Activated naive CD4-positive, alpha-beta T cell treated with anti-CD3 and anti-CD28 coated beads, Interleukin-2, amount 50 U/mL, for 72 hours (primary cell): Measurements from ENCODE around the gene KLF15. TPM values are rescaled to one million over a fixed set of nuclear protein-coding genes. Genes with fewer than 3 reads are reported as not detected.
A peak's percentile ranks its signal among the peaks of the same experiment; 100 is the strongest.

Source experiments
- ATAC-seq, 2 donors: fragments of 150-1000 bp; cut with Tn5 transposase; 2 replicates each; pipeline ENCODE4 v1.10.0; 2021; ENCODE audit warnings: mild to moderate bottlenecking in 2 of 2, moderate library complexity in 2 of 2
- DNase-seq, 2 donors: peaks; one replicate each; pipeline ENCODE4 v3.0.0; 2021 to 2022; ENCODE audit warnings: low spot score in 2 of 2
- H3K27ac Mint-ChIP-seq, 2 donors: one replicate each; pipeline ENCODE4 v1.8.0; 2022; ENCODE audit warnings: mild to moderate bottlenecking in 2 of 2, mixed read lengths in 2 of 2
- H3K36me3 Mint-ChIP-seq, 2 donors: one replicate each; pipeline ENCODE4 v1.8.0; 2022; ENCODE audit warnings: mixed read lengths in 2 of 2
- H3K9me3 Mint-ChIP-seq, 2 donors: one replicate each; pipeline ENCODE4 v1.8.0; 2022; ENCODE audit warnings: mixed read lengths in 2 of 2
- total RNA-seq, 2 donors: library from RNA; stranded (reverse); gene quantifications; one replicate each; pipeline ENCODE4 v1.2.3, GENCODE V29; 2022

KLF15 gene
- total RNA-seq, 2 donors from 2014 or later: 0.68 TPM; not detected in 1

- Mint-ChIP-seq H3K27ac (no peak overlapping the region), H3K36me3 (no peaks in the 10 kb centered on the region), H3K9me3 (no peaks in the 10 kb centered on the region)
- no peak for ATAC-seq
- DNase-seq: no peak
Measured at GRCh38 chr3:126392246-126392645, 35.0 kb upstream of the KLF15 start.

DNA sequence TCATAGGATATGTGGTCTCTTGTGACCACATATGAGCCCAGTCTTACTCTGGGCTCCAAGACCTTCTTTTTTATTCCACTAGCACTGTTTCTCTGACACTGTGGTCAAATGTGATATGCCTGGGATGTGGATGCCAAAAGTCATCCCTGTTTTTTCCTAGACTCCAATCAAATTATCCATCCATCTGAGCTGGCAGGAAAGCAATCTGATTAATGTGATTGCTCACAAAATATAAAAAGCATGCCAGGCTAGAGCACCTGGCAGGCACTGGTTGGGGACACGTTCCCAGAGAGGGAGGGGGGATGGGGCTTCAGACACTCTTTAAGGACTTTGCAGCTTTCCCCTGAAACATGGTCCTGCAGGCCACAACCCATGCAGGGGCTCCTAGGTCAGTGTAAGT is 34.4 kb upstream of the KLF15 start:
- Mint-ChIP-seq H3K36me3 (no peaks in the 10 kb centered on the region), H3K9me3 (no peaks in the 10 kb centered on the region), H3K27ac (no peak overlapping the region)
- ATAC-seq (no peak), DNase-seq (no peak)

GRCh38 chr3:126390751-126391150 is 33.5 kb upstream of the KLF15 start:
- no peak for ATAC-seq
- no peaks in the 10 kb centered on the region for H3K36me3 Mint-ChIP-seq
- DNase-seq: no peak
- H3K9me3 Mint-ChIP-seq: no peaks in the 10 kb centered on the region
- no peak overlapping the region for H3K27ac Mint-ChIP-seq

- Mint-ChIP-seq H3K27ac (no peak overlapping the region), H3K9me3 (no peaks in the 10 kb centered on the region), H3K36me3 (no peaks in the 10 kb centered on the region)
- DNase-seq (no peak), ATAC-seq (no peak)
Measured at GRCh38 chr3:126390201-126390600, 33.0 kb upstream of the KLF15 start.

- Mint-ChIP-seq H3K36me3 (no peaks in the 10 kb centered on the region), H3K9me3 (no peaks in the 10 kb centered on the region), H3K27ac (no peak overlapping the region)
- ATAC-seq (no peak), DNase-seq (no peak)
Measured at GRCh38 chr3:126389794-126390146, 32.6 kb upstream of the KLF15 start.

GRCh38 chr3:126389112-126389793 is 32.0 kb upstream of the KLF15 start:
- ATAC-seq: peak; percentile 88 to 93
- peak in 1 of 2 donors; percentile 56 for DNase-seq
- H3K36me3 Mint-ChIP-seq: no peaks in the 10 kb centered on the region
- no peak overlapping the region for H3K27ac Mint-ChIP-seq
- no peaks in the 10 kb centered on the region for H3K9me3 Mint-ChIP-seq

GRCh38 chr3:126381966-126382365 is 24.8 kb upstream of the KLF15 start:
- Mint-ChIP-seq H3K9me3 (no peaks in the 10 kb centered on the region), H3K27ac (no peak overlapping the region), H3K36me3 (no peaks in the 10 kb centered on the region)
- no peak for DNase-seq
- ATAC-seq: no peak

DNA sequence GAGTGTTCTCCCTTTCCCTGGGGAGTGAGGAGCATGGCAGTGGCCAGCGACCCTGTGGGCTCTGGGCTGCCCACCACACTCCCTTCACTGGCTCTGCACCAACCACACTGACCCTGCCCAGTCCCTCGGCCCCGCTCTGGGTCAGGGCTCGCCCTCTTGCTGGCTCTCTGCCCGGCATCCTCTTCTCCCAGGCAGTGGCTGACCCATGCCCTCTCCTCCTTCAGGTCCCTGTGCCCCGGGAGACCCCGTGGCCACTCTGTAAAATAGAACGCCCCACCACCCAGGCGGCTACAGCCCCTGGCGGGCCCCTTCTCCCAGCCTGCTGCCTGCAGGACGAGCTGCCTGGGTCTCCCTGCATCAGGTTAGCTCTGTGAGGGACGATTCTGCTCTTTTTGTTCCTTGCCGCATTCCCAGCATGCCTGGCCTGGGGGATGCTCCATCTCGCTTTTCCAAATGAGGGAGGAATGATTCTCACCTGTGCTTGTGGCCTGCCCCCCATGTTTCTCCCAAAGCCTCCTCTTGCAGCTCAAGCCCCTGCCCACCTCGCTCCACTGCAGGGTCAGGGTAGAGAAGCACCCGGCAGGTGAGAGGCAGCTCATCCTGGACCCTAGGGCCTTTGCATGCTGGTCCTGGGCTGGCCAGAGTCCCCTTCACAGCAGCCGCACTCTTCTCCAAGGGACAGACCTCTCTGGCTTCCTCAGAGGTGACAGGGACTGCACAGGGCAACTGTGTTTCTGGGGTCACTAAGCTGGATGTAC is 23.0 kb upstream of the KLF15 start:
- H3K36me3 Mint-ChIP-seq: no peaks in the 10 kb centered on the region
- H3K9me3 Mint-ChIP-seq: no peaks in the 10 kb centered on the region
- H3K27ac Mint-ChIP-seq: no peak overlapping the region
- no peak for ATAC-seq
- DNase-seq: no peak

GRCh38 chr3:126378341-126378751 is 21.1 kb upstream of the KLF15 start:
- ATAC-seq (no peak), DNase-seq (peak in 1 of 2 donors; percentile 4)
- Mint-ChIP-seq H3K9me3 (no peaks in the 10 kb centered on the region), H3K27ac (no peak overlapping the region), H3K36me3 (no peaks in the 10 kb centered on the region)

- H3K27ac Mint-ChIP-seq: no peak overlapping the region
- H3K36me3 Mint-ChIP-seq: no peaks in the 10 kb centered on the region
- no peaks in the 10 kb centered on the region for H3K9me3 Mint-ChIP-seq
- ATAC-seq (no peak), DNase-seq (peak in 1 of 2 donors; percentile 30)
Measured at GRCh38 chr3:126377211-126377610, 20.0 kb upstream of the KLF15 start.

- Mint-ChIP-seq H3K36me3 (no peaks in the 10 kb centered on the region), H3K27ac (no peak overlapping the region), H3K9me3 (no peaks in the 10 kb centered on the region)
- ATAC-seq: no peak
- peak in 1 of 2 donors; percentile 18 for DNase-seq
Measured at GRCh38 chr3:126376444-126376843, 19.2 kb upstream of the KLF15 start.

GRCh38 chr3:126375835-126376331 is 18.7 kb upstream of the KLF15 start:
- Mint-ChIP-seq H3K36me3 (no peaks in the 10 kb centered on the region), H3K27ac (no peak overlapping the region), H3K9me3 (no peaks in the 10 kb centered on the region)
- ATAC-seq (no peak), DNase-seq (peak in 1 of 2 donors; percentile 52)

- H3K9me3 Mint-ChIP-seq: no peaks in the 10 kb centered on the region
- no peak overlapping the region for H3K27ac Mint-ChIP-seq
- no peak for ATAC-seq
- DNase-seq: no peak
- H3K36me3 Mint-ChIP-seq: no peaks in the 10 kb centered on the region
Measured at GRCh38 chr3:126373682-126374601, 16.7 kb upstream of the KLF15 start.

GRCh38 chr3:126373146-126373613 is 16.0 kb upstream of the KLF15 start:
- ATAC-seq (no peak), DNase-seq (no peak)
- no peak overlapping the region for H3K27ac Mint-ChIP-seq
- no peaks in the 10 kb centered on the region for H3K36me3 Mint-ChIP-seq
- no peaks in the 10 kb centered on the region for H3K9me3 Mint-ChIP-seq

DNA sequence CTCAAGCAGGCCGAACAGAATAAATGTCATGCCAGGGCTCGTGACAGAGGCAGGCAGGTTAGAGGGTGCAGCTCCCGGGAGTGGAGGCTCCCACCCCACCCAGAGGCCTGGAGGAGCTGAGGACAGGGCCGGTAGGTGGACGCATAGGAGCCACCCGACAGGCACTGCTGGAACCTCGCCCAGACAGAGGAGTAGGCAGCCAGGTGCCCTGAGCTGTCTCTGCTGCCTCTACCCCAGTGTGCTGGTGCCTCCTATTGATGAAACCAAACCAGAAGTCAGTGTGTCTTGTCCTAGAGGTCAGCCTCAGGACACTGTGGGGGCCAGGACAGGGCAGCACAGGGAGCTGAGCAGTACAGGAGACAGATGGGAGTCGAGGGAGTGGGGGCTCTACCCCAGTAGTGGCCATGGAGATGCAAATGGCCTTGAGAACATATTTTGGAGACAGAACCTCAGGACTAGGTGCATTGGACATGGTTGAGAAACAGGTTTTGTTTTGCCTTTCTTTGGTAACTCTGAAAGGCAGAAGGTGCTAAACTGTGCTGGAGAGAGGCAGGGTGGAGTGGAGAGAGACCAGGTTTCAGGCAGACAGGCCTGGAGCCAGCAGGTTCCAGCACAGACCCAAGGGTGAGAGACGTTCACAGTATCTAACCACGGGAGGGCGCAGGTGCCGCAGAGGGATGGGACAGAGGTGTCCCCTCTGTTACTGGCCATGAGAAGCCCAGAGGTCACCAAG is 15.4 kb upstream of the KLF15 start:
- ATAC-seq: no peak
- H3K27ac Mint-ChIP-seq: no peak overlapping the region
- H3K36me3 Mint-ChIP-seq: no peaks in the 10 kb centered on the region
- no peaks in the 10 kb centered on the region for H3K9me3 Mint-ChIP-seq
- DNase-seq: no peak

- H3K27ac Mint-ChIP-seq: no peak overlapping the region
- H3K9me3 Mint-ChIP-seq: no peaks in the 10 kb centered on the region
- no peak for ATAC-seq
- no peak for DNase-seq
- no peaks in the 10 kb centered on the region for H3K36me3 Mint-ChIP-seq
Measured at GRCh38 chr3:126371096-126371705, 14.0 kb upstream of the KLF15 start.
